ENCODE data around the gene SUN2.

SUN2 gene

GRCh38 chr22:38697425-38698089 lies 58.2 kb downstream of the SUN2 start:
- no peak for DNase-seq (ENCODE audit: low read depth, low spot score)

- peak; percentile 22 for DNase-seq (ENCODE audit: low read depth, low spot score)
Measured at GRCh38 chr22:38696606-38697424, 59.0 kb downstream of the SUN2 start.

- DNase-seq (ENCODE audit: low read depth, low spot score) = no peak
Measured at GRCh38 chr22:38694940-38695339, 60.9 kb downstream of the SUN2 start.

GRCh38 chr22:38694049-38694448 lies 61.7 kb downstream of the SUN2 start:
- DNase-seq (ENCODE audit: low read depth, low spot score) = no peak

- no peak for DNase-seq (ENCODE audit: low read depth, low spot score)
Measured at GRCh38 chr22:38689651-38690050, 66.1 kb downstream of the SUN2 start.

GRCh38 chr22:38685761-38686160 lies 70.0 kb downstream of the SUN2 start:
- no peak for DNase-seq (ENCODE audit: low read depth, low spot score)

- DNase-seq (ENCODE audit: low read depth, low spot score) = no peak
Measured at GRCh38 chr22:38684895-38685294, 70.9 kb downstream of the SUN2 start.
